ENCODE results near the gene TMED6. TPM values are rescaled to one million over a fixed set of nuclear protein-coding genes. Genes with fewer than 3 reads are reported as not detected.

The TMED6 gene
- 3.6 TPM for polyA plus RNA-seq
- long read RNA-seq, donor 1, partial matches to known transcripts, result 0 of 1 reads
- long read RNA-seq, donor 1, other reads (novel, unspliced or antisense), result 0 of 1 reads
- long read RNA-seq, donor 2, partial matches to known transcripts, result 0 of 1 reads
- long read RNA-seq, donor 2, other reads (novel, unspliced or antisense), result 0 of 1 reads
- long read RNA-seq, donor 3, result 0 reads
- long read RNA-seq, donor 4, result 0 reads
- long read RNA-seq, donor 5, partial matches to known transcripts, result 0 of 1 reads
- long read RNA-seq, donor 5, other reads (novel, unspliced or antisense), result 0 of 1 reads
- long read RNA-seq, donor 6, result 0 reads
- long read RNA-seq, donor 7, partial matches to known transcripts, result 0 of 1 reads
- long read RNA-seq, donor 7, other reads (novel, unspliced or antisense), result 0 of 1 reads
- long read RNA-seq, donor 8, partial matches to known transcripts, result 0 of 2 reads
- long read RNA-seq, donor 8, other reads (novel, unspliced or antisense), result 0 of 2 reads
- long read RNA-seq, donor 9, partial matches to known transcripts, result 0 of 1 reads
- long read RNA-seq, donor 9, other reads (novel, unspliced or antisense), result 0 of 1 reads
- long read RNA-seq, donor 10, partial matches to known transcripts, result 0 of 1 reads
- long read RNA-seq, donor 10, other reads (novel, unspliced or antisense), result 0 of 1 reads
- long read RNA-seq, donor 11, partial matches to known transcripts, result 0 of 1 reads
- long read RNA-seq, donor 11, other reads (novel, unspliced or antisense), result 0 of 1 reads

GRCh38 chr16:69351309-69352027 is at the start of gene TMED6:
TMED6 (minus strand) TSS chr16:69351786; CDS start chr16:69351753, 33 bp downstream.
- H3K9me3 ChIP-seq (ENCODE audit: control insufficient read depth, low read depth, low read length), result no peaks in the 10 kb centered on the region
- H3K27ac ChIP-seq (ENCODE audit: low read length), result peak within 1 kb of the TSS; percentile 73
- H3K36me3 ChIP-seq (ENCODE audit: control insufficient read depth, insufficient read depth, low read length), result peaks cover 24% of the 10 kb centered on the region
- H3K4me1 ChIP-seq (ENCODE audit: control insufficient read depth, insufficient read depth, low read length), result peaks cover 11% of the 10 kb centered on the region
- no peaks in the 10 kb centered on the region for H3K27me3 ChIP-seq (ENCODE audit: control insufficient read depth, insufficient read depth, low read length)
- DNase-seq, result peak; percentile 66 to 88
- peak within 1 kb of the TSS; percentile 30 for H3K4me3 ChIP-seq (ENCODE audit: low read length)
- WGBS (ENCODE audit: insufficient coverage, low lambda C conversion rate), result no CpG with 5 or more reads among the region's 12 CpGs

GRCh38 chr16:69399361-69399760 is 47.8 kb upstream of the TMED6 start:
- Histone ChIP-seq H3K4me1 (ENCODE audit: control insufficient read depth, insufficient read depth, low read length) (peaks cover 29% of the 10 kb centered on the region), H3K9me3 (ENCODE audit: control insufficient read depth, low read depth, low read length) (no peaks in the 10 kb centered on the region), H3K27me3 (ENCODE audit: control insufficient read depth, insufficient read depth, low read length) (no peaks in the 10 kb centered on the region), H3K27ac (ENCODE audit: low read length) (no peak overlapping the region), H3K36me3 (ENCODE audit: control insufficient read depth, insufficient read depth, low read length) (no peaks in the 10 kb centered on the region), H3K4me3 (ENCODE audit: low read length) (no peak overlapping the region)
- no CpG with 5 or more reads among the region's 3 CpGs for WGBS (ENCODE audit: insufficient coverage, low lambda C conversion rate)
- no peak for DNase-seq

- Histone ChIP-seq H3K27me3 (ENCODE audit: control insufficient read depth, insufficient read depth, low read length) (no peaks in the 10 kb centered on the region), H3K4me1 (ENCODE audit: control insufficient read depth, insufficient read depth, low read length) (peaks cover 21% of the 10 kb centered on the region), H3K4me3 (ENCODE audit: low read length) (no peak overlapping the region), H3K36me3 (ENCODE audit: control insufficient read depth, insufficient read depth, low read length) (no peaks in the 10 kb centered on the region), H3K27ac (ENCODE audit: low read length) (peak overlapping the region; percentile 92), H3K9me3 (ENCODE audit: control insufficient read depth, low read depth, low read length) (no peaks in the 10 kb centered on the region)
- DNase-seq, result peak; percentile 33 to 61
- WGBS (ENCODE audit: insufficient coverage, low lambda C conversion rate), result 67% methylated on average over 2 of the region's 6 CpGs
Measured at GRCh38 chr16:69397821-69398521, 46.4 kb upstream of the TMED6 start.

GRCh38 chr16:69396187-69397061 is 44.8 kb upstream of the TMED6 start:
- no peaks in the 10 kb centered on the region for H3K9me3 ChIP-seq (ENCODE audit: control insufficient read depth, low read depth, low read length)
- peaks cover 21% of the 10 kb centered on the region for H3K4me1 ChIP-seq (ENCODE audit: control insufficient read depth, insufficient read depth, low read length)
- H3K27ac ChIP-seq (ENCODE audit: low read length), result peak overlapping the region; percentile 92
- H3K36me3 ChIP-seq (ENCODE audit: control insufficient read depth, insufficient read depth, low read length), result no peaks in the 10 kb centered on the region
- 33% methylated on average over 1 of the region's 13 CpGs for WGBS (ENCODE audit: insufficient coverage, low lambda C conversion rate)
- peak overlapping the region; percentile 10 for H3K4me3 ChIP-seq (ENCODE audit: low read length)
- peak; percentile 86 to 94 for DNase-seq
- no peaks in the 10 kb centered on the region for H3K27me3 ChIP-seq (ENCODE audit: control insufficient read depth, insufficient read depth, low read length)

- Histone ChIP-seq H3K4me3 (ENCODE audit: low read length) (no peak overlapping the region), H3K9me3 (ENCODE audit: control insufficient read depth, low read depth, low read length) (no peaks in the 10 kb centered on the region), H3K4me1 (ENCODE audit: control insufficient read depth, insufficient read depth, low read length) (peaks cover 21% of the 10 kb centered on the region), H3K27me3 (ENCODE audit: control insufficient read depth, insufficient read depth, low read length) (no peaks in the 10 kb centered on the region), H3K36me3 (ENCODE audit: control insufficient read depth, insufficient read depth, low read length) (no peaks in the 10 kb centered on the region), H3K27ac (ENCODE audit: low read length) (peak overlapping the region; percentile 92)
- DNase-seq, result no peak
Measured at GRCh38 chr16:69395859-69396186, 44.2 kb upstream of the TMED6 start.

GRCh38 chr16:69393898-69394849 is 42.6 kb upstream of the TMED6 start:
- no peaks in the 10 kb centered on the region for H3K27me3 ChIP-seq (ENCODE audit: control insufficient read depth, insufficient read depth, low read length)
- no peaks in the 10 kb centered on the region for H3K36me3 ChIP-seq (ENCODE audit: control insufficient read depth, insufficient read depth, low read length)
- DNase-seq, result no peak
- no peaks in the 10 kb centered on the region for H3K9me3 ChIP-seq (ENCODE audit: control insufficient read depth, low read depth, low read length)
- peaks cover 18% of the 10 kb centered on the region for H3K4me1 ChIP-seq (ENCODE audit: control insufficient read depth, insufficient read depth, low read length)
- H3K4me3 ChIP-seq (ENCODE audit: low read length), result no peak overlapping the region
- no peak overlapping the region for H3K27ac ChIP-seq (ENCODE audit: low read length)
- WGBS (ENCODE audit: insufficient coverage, low lambda C conversion rate), result 100% methylated on average over 2 of the region's 10 CpGs

GRCh38 chr16:69386596-69386995 is 35.0 kb upstream of the TMED6 start:
- no peak overlapping the region for H3K27ac ChIP-seq (ENCODE audit: low read length)
- H3K9me3 ChIP-seq (ENCODE audit: control insufficient read depth, low read depth, low read length), result no peaks in the 10 kb centered on the region
- no peaks in the 10 kb centered on the region for H3K27me3 ChIP-seq (ENCODE audit: control insufficient read depth, insufficient read depth, low read length)
- no peak overlapping the region for H3K4me3 ChIP-seq (ENCODE audit: low read length)
- no peak for DNase-seq
- H3K36me3 ChIP-seq (ENCODE audit: control insufficient read depth, insufficient read depth, low read length), result peaks cover 16% of the 10 kb centered on the region
- 100% methylated on average over 1 of the region's 1 CpG for WGBS (ENCODE audit: insufficient coverage, low lambda C conversion rate)
- H3K4me1 ChIP-seq (ENCODE audit: control insufficient read depth, insufficient read depth, low read length), result peaks cover 3% of the 10 kb centered on the region

GRCh38 chr16:69384974-69385373 is 33.4 kb upstream of the TMED6 start:
- DNase-seq, result no peak
- Histone ChIP-seq H3K4me1 (ENCODE audit: control insufficient read depth, insufficient read depth, low read length) (peaks cover 3% of the 10 kb centered on the region), H3K9me3 (ENCODE audit: control insufficient read depth, low read depth, low read length) (no peaks in the 10 kb centered on the region), H3K36me3 (ENCODE audit: control insufficient read depth, insufficient read depth, low read length) (peaks cover 25% of the 10 kb centered on the region), H3K27me3 (ENCODE audit: control insufficient read depth, insufficient read depth, low read length) (no peaks in the 10 kb centered on the region), H3K4me3 (ENCODE audit: low read length) (peak overlapping the region; percentile 52), H3K27ac (ENCODE audit: low read length) (peak overlapping the region; percentile 62)
- WGBS (ENCODE audit: insufficient coverage, low lambda C conversion rate), result 8% methylated on average over 2 of the region's 6 CpGs

- H3K4me1 ChIP-seq (ENCODE audit: control insufficient read depth, insufficient read depth, low read length), result peaks cover 3% of the 10 kb centered on the region
- H3K36me3 ChIP-seq (ENCODE audit: control insufficient read depth, insufficient read depth, low read length), result peaks cover 40% of the 10 kb centered on the region
- no peaks in the 10 kb centered on the region for H3K27me3 ChIP-seq (ENCODE audit: control insufficient read depth, insufficient read depth, low read length)
- WGBS (ENCODE audit: insufficient coverage, low lambda C conversion rate), result no CpG with 5 or more reads among the region's 2 CpGs
- no peak for DNase-seq
- no peak overlapping the region for H3K27ac ChIP-seq (ENCODE audit: low read length)
- H3K9me3 ChIP-seq (ENCODE audit: control insufficient read depth, low read depth, low read length), result no peaks in the 10 kb centered on the region
- no peak overlapping the region for H3K4me3 ChIP-seq (ENCODE audit: low read length)
Measured at GRCh38 chr16:69382421-69382820, 30.8 kb upstream of the TMED6 start.

Data from large intestine (tissue), 12 donors.